NCI-H345 treated with DMSO at 0.1 percent for 48 hours (cell line): ENCODE data around the gene KCNAB2.
A peak's percentile ranks its signal among the peaks of the same experiment; 100 is the strongest.
"Not testable (repeated sequence)": the region's sequence is repeated elsewhere in the genome, so short reads cannot be mapped to it uniquely, and the experiment has no call there.

Source experiments
- DNase-seq: peaks from one replicate; lab custom pipeline; 2025; ENCODE audit not compliant: unreplicated experiment; lab: John Stamatoyannopoulos, UW

The KCNAB2 gene

GRCh38 chr1:6052543-6053205 lies 7.0 kb downstream of the KCNAB2 start:
- DNase-seq: peak; percentile 66

GRCh38 chr1:6053206-6053546 lies 7.5 kb downstream of the KCNAB2 start:
- no peak for DNase-seq

GRCh38 chr1:6054596-6054995 lies 8.9 kb downstream of the KCNAB2 start:
- no peak for DNase-seq

- no peak for DNase-seq
These were observed 10.9 kb downstream of the KCNAB2 start for GRCh38 chr1:6056572-6056948.

- no peak for DNase-seq
These were observed 11.6 kb downstream of the KCNAB2 start for GRCh38 chr1:6057170-6057845.

GRCh38 chr1:6059866-6060265 lies 14.2 kb downstream of the KCNAB2 start:
- no peak for DNase-seq

GRCh38 chr1:6062670-6063069 lies 17.0 kb downstream of the KCNAB2 start:
- DNase-seq: no peak

- not testable (repeated sequence) for DNase-seq
These were observed 17.9 kb downstream of the KCNAB2 start for GRCh38 chr1:6063532-6064053.

GRCh38 chr1:6065093-6065858 lies 19.6 kb downstream of the KCNAB2 start:
- DNase-seq: no peak

GRCh38 chr1:6066680-6067079 lies 21.0 kb downstream of the KCNAB2 start:
- no peak for DNase-seq

GRCh38 chr1:6068073-6068472 lies 22.4 kb downstream of the KCNAB2 start:
- no peak for DNase-seq

- DNase-seq: no peak
These were observed 23.2 kb downstream of the KCNAB2 start for GRCh38 chr1:6068932-6069331.

GRCh38 chr1:6069573-6069972 lies 23.9 kb downstream of the KCNAB2 start:
- no peak for DNase-seq

GRCh38 chr1:6070450-6070974 lies 24.8 kb downstream of the KCNAB2 start:
- no peak for DNase-seq

- DNase-seq: no peak
These were observed 25.5 kb downstream of the KCNAB2 start for GRCh38 chr1:6071219-6071618.

GRCh38 chr1:6072774-6073479 lies 27.2 kb downstream of the KCNAB2 start:
- no peak for DNase-seq

GRCh38 chr1:6073480-6074053 lies 27.9 kb downstream of the KCNAB2 start:
- DNase-seq: no peak

GRCh38 chr1:6074192-6074901 lies 28.7 kb downstream of the KCNAB2 start:
- no peak for DNase-seq

GRCh38 chr1:6075748-6076147 lies 30.1 kb downstream of the KCNAB2 start:
- no peak for DNase-seq

- DNase-seq: not testable (repeated sequence)
These were observed 31.4 kb downstream of the KCNAB2 start for GRCh38 chr1:6077061-6077460.
